ENCODE data around the gene SETBP1.

Gene SETBP1

GRCh38 chr18:44842588-44843412 is 162.1 kb downstream of the SETBP1 start:
- H3K4me3 ChIP-seq: no peak overlapping the region
- no peaks in the 10 kb centered on the region for H3K36me3 ChIP-seq (replicated peaks)
- in situ Hi-C loops (cut with MboI; ENCODE audit: low sequenced_read_pairs): no loop called here
- H3K27me3 ChIP-seq (ENCODE audit: low read depth): no peaks in the 10 kb centered on the region
- DNase-seq (ENCODE audit: low spot score in 2 of 2): no peak
- H3K9me3 ChIP-seq: no peaks in the 10 kb centered on the region
- H3K4me1 ChIP-seq: peaks cover 3% of the 10 kb centered on the region; the same call in 1 of the 2 replicates

- no peak for DNase-seq (ENCODE audit: low spot score in 2 of 2)
- Histone ChIP-seq H3K4me3 (no peak overlapping the region), H3K27me3 (ENCODE audit: low read depth) (no peaks in the 10 kb centered on the region), H3K36me3 (replicated peaks) (no peaks in the 10 kb centered on the region), H3K4me1 (peaks cover 3% of the 10 kb centered on the region; the same call in 1 of the 2 replicates), H3K9me3 (no peaks in the 10 kb centered on the region)
- in situ Hi-C loops (cut with MboI; ENCODE audit: low sequenced_read_pairs): no loop called here
Observed at GRCh38 chr18:44844486-44844885, 163.8 kb downstream of the SETBP1 start.

GRCh38 chr18:44846450-44846849 is 165.8 kb downstream of the SETBP1 start:
- no peak for DNase-seq (ENCODE audit: low spot score in 2 of 2)
- Histone ChIP-seq H3K36me3 (replicated peaks) (no peaks in the 10 kb centered on the region), H3K9me3 (no peaks in the 10 kb centered on the region), H3K4me1 (peaks cover 3% of the 10 kb centered on the region; the same call in 1 of the 2 replicates), H3K4me3 (no peak overlapping the region), H3K27me3 (ENCODE audit: low read depth) (no peaks in the 10 kb centered on the region)
- in situ Hi-C loops (cut with MboI; ENCODE audit: low sequenced_read_pairs): no loop called here

GRCh38 chr18:44848644-44849335 is 168.1 kb downstream of the SETBP1 start:
- no peak for DNase-seq (ENCODE audit: low spot score in 2 of 2)
- no peak overlapping the region for H3K4me3 ChIP-seq
- no peaks in the 10 kb centered on the region for H3K27me3 ChIP-seq (ENCODE audit: low read depth)
- no peaks in the 10 kb centered on the region for H3K36me3 ChIP-seq (replicated peaks)
- in situ Hi-C loops (cut with MboI; ENCODE audit: low sequenced_read_pairs): no loop called here
- H3K4me1 ChIP-seq: no peaks in the 10 kb centered on the region
- H3K9me3 ChIP-seq: no peaks in the 10 kb centered on the region

- Histone ChIP-seq H3K27me3 (ENCODE audit: low read depth) (no peaks in the 10 kb centered on the region), H3K4me1 (no peaks in the 10 kb centered on the region), H3K9me3 (no peaks in the 10 kb centered on the region), H3K4me3 (no peak overlapping the region), H3K36me3 (replicated peaks) (no peaks in the 10 kb centered on the region)
- DNase-seq (ENCODE audit: low spot score in 2 of 2): no peak
- in situ Hi-C loops (cut with MboI; ENCODE audit: low sequenced_read_pairs): no loop called here
Observed at GRCh38 chr18:44849361-44849760, 168.7 kb downstream of the SETBP1 start.

GRCh38 chr18:44850001-44850400 is 169.3 kb downstream of the SETBP1 start:
- in situ Hi-C loops (cut with MboI; ENCODE audit: low sequenced_read_pairs): no loop called here
- H3K4me3 ChIP-seq: no peak overlapping the region
- DNase-seq (ENCODE audit: low spot score in 2 of 2): no peak
- no peaks in the 10 kb centered on the region for H3K36me3 ChIP-seq (replicated peaks)
- H3K4me1 ChIP-seq: no peaks in the 10 kb centered on the region
- no peaks in the 10 kb centered on the region for H3K27me3 ChIP-seq (ENCODE audit: low read depth)
- H3K9me3 ChIP-seq: no peaks in the 10 kb centered on the region

GRCh38 chr18:44851856-44852621 is 171.4 kb downstream of the SETBP1 start:
- Histone ChIP-seq H3K36me3 (replicated peaks) (no peaks in the 10 kb centered on the region), H3K9me3 (no peaks in the 10 kb centered on the region), H3K4me1 (no peaks in the 10 kb centered on the region), H3K27me3 (ENCODE audit: low read depth) (no peaks in the 10 kb centered on the region), H3K4me3 (no peak overlapping the region)
- no peak for DNase-seq (ENCODE audit: low spot score in 2 of 2)
- in situ Hi-C loops (cut with MboI; ENCODE audit: low sequenced_read_pairs): no loop called here

GRCh38 chr18:44852818-44853217 is 172.1 kb downstream of the SETBP1 start:
- in situ Hi-C loops (cut with MboI; ENCODE audit: low sequenced_read_pairs): no loop called here
- H3K27me3 ChIP-seq (ENCODE audit: low read depth): no peaks in the 10 kb centered on the region
- no peaks in the 10 kb centered on the region for H3K36me3 ChIP-seq (replicated peaks)
- no peaks in the 10 kb centered on the region for H3K4me1 ChIP-seq
- DNase-seq (ENCODE audit: low spot score in 2 of 2): no peak
- H3K9me3 ChIP-seq: no peaks in the 10 kb centered on the region
- no peak overlapping the region for H3K4me3 ChIP-seq

- H3K27me3 ChIP-seq (ENCODE audit: low read depth): no peaks in the 10 kb centered on the region
- DNase-seq (ENCODE audit: low spot score in 2 of 2): no peak
- no peaks in the 10 kb centered on the region for H3K36me3 ChIP-seq (replicated peaks)
- H3K4me1 ChIP-seq: no peaks in the 10 kb centered on the region
- no peak overlapping the region for H3K4me3 ChIP-seq
- H3K9me3 ChIP-seq: no peaks in the 10 kb centered on the region
- in situ Hi-C loops (cut with MboI; ENCODE audit: low sequenced_read_pairs): no loop called here
Observed at GRCh38 chr18:44853430-44853829, 172.7 kb downstream of the SETBP1 start.

- DNase-seq (ENCODE audit: low spot score in 2 of 2): no peak
- Histone ChIP-seq H3K4me3 (no peak overlapping the region), H3K9me3 (no peaks in the 10 kb centered on the region), H3K4me1 (no peaks in the 10 kb centered on the region), H3K27me3 (ENCODE audit: low read depth) (no peaks in the 10 kb centered on the region), H3K36me3 (replicated peaks) (no peaks in the 10 kb centered on the region)
- in situ Hi-C loops (cut with MboI; ENCODE audit: low sequenced_read_pairs): no loop called here
Observed at GRCh38 chr18:44855681-44856080, 175.0 kb downstream of the SETBP1 start.

- no peaks in the 10 kb centered on the region for H3K9me3 ChIP-seq
Observed at GRCh38 chr18:44856157-44856556, 175.5 kb downstream of the SETBP1 start.

GRCh38 chr18:44857081-44857480 is 176.4 kb downstream of the SETBP1 start:
- H3K4me1 ChIP-seq: no peaks in the 10 kb centered on the region
- no peaks in the 10 kb centered on the region for H3K27me3 ChIP-seq (ENCODE audit: low read depth)
- no peak for DNase-seq (ENCODE audit: low spot score in 2 of 2)
- H3K4me3 ChIP-seq: no peak overlapping the region
- H3K36me3 ChIP-seq (replicated peaks): no peaks in the 10 kb centered on the region
- in situ Hi-C loops (cut with MboI; ENCODE audit: low sequenced_read_pairs): no loop called here
- no peaks in the 10 kb centered on the region for H3K9me3 ChIP-seq

More at GRCh38 chr18:44856157-44856556, 175.5 kb downstream of the SETBP1 start:
- no peak for DNase-seq (ENCODE audit: low spot score in 2 of 2)
- H3K27me3 ChIP-seq (ENCODE audit: low read depth): no peaks in the 10 kb centered on the region
- H3K4me1 ChIP-seq: no peaks in the 10 kb centered on the region
- H3K36me3 ChIP-seq (replicated peaks): no peaks in the 10 kb centered on the region
- in situ Hi-C loops (cut with MboI; ENCODE audit: low sequenced_read_pairs): no loop called here
- no peak overlapping the region for H3K4me3 ChIP-seq

- H3K36me3 ChIP-seq (replicated peaks): no peaks in the 10 kb centered on the region
- no peak overlapping the region for H3K4me3 ChIP-seq
- H3K27me3 ChIP-seq (ENCODE audit: low read depth): no peaks in the 10 kb centered on the region
- H3K9me3 ChIP-seq: no peaks in the 10 kb centered on the region
- H3K4me1 ChIP-seq: no peaks in the 10 kb centered on the region
- DNase-seq (ENCODE audit: low spot score in 2 of 2): no peak
- in situ Hi-C loops (cut with MboI; ENCODE audit: low sequenced_read_pairs): no loop called here
Observed at GRCh38 chr18:44857744-44858491, 177.2 kb downstream of the SETBP1 start.
